GM21723 (cell line): ENCODE data around the gene NCK2.

Experiments used
- ATAC-seq: cut with Tn5 transposase; IDR thresholded peaks from one replicate; pipeline ENCODE4 v1.9.1; 2021; ENCODE audit warnings: mild to moderate bottlenecking, moderate library complexity; ENCODE audit not compliant: unreplicated experiment

NCK2 gene

DNA sequence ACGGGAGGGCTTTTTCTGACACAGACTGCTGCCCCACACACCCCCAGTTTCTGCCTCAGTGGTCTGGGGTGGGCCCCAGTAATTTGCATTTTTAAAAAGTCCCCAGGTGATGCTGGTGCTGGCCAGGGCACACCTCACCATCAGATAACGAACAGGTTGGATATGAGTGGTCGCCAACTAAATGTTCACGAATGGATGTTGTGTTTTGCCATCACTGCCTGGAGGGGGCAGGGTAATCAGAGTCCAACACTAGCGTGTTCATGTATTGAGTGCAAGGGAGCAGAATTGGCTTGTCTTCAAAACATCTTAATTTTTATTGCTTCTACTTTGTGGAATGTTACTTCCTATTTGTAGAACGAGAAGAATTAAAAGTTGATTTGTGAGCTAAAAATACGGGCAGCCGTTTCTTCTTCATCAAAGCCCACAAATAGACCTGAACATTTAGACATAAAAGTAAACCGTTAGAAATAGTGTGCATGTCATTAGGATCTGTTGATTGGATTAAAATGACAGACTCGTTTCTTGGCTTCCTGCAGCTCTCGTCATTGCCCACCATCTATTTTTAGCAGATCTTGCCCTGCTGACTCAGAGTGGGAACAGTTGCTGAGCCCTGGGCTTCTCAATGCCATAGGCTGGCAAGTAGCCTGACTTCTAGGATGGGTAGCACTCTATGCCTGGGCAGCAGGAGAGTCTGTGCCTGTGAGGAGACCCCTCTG is 45.2 kb downstream of the NCK2 start:
- ATAC-seq: peak; percentile 54

DNA sequence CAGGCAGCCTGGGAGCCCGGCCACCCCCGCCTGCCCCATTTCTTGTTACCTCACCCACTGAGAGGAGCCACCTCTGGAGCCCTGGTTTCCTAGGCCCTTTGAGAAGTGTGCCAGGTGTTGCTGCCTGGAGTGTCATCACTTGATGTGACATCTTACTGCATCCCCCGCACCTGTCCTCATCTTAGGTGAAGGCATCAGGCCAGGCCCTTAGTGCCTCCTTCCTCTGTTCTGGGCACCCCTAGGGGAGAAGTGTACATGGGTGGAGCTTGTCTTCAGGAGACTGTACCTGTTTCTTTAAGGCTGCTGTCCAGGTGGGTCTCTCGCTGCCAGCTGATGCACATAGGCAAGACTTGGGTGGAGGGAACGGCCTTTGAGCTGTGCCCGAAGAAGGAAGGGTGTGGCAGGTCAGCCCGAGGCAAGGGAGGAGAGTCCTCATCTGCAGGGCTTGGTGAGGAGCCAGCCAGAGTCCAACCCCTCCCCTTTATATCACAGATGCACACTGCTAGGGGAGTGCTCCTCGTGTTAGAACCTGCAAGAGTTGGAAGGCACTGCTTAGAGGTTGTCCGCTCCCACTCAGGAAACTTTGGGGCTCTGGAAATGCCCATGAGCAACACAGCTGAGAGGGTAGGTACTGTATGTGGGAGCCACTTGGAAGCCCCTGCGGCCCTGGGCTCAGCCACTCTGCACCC is 45.9 kb downstream of the NCK2 start:
- peak; percentile 14 for ATAC-seq

GRCh38 chr2:105791229-105791628 is 46.5 kb downstream of the NCK2 start:
- no peak for ATAC-seq

DNA sequence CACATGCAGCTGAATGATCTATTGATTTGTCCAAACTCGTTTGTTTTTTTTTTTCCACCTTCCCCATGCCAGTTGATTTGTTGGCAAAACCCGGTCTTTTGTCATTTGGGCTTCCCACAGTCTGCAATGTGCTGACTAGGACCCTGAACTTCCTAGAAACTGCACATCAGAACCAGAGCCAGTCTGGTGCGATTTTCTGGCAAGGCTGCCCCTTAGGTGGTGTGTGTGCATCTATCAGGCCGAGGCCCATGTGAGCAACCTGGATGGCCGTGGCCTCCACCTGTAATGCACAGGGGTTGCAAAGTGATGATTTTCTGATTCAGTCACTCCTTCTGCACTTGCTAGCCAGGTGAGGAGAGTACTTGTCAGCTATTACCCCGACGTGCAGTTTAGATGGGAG is 47.8 kb downstream of the NCK2 start:
- ATAC-seq: no peak

DNA sequence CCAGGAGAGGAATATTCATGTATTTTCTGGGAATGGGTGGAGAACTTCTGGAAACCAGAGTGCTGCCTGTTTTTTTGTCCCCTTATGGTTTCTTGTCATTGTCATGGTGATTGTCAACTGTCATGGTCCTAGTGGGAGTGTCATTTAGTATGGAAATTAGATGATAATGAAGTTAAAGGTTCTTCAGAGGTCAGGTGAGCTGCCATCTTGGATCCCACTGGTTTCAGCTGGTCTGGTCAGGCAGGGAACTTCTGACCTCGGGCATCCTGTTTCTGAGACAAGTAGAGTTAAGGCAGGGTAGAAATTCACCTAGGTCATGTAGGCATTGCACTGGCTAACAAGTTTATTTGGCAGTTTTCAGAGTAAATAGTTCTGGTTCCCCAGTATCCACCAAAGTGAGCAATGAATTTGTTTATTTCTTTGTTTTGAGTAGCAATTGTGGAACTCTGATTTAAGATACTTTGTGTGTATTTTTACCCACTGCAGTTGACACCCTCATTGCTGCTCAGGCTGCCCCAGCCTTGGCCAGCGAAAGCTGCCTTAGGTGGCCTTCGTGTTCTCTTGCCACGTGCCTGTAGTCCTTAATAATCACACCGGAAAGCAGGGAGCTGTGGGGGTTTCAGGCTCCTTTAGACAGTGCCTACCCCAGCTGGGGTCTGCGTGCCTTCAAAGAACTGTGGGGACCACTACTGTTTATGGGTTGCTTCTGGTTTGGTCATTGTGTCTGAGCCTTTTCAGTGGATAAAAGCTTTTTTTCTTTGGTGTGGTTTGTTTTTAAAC is 48.7 kb downstream of the NCK2 start:
- ATAC-seq: no peak

- no peak for ATAC-seq
Measured at GRCh38 chr2:105794926-105795574, 50.3 kb downstream of the NCK2 start.

DNA sequence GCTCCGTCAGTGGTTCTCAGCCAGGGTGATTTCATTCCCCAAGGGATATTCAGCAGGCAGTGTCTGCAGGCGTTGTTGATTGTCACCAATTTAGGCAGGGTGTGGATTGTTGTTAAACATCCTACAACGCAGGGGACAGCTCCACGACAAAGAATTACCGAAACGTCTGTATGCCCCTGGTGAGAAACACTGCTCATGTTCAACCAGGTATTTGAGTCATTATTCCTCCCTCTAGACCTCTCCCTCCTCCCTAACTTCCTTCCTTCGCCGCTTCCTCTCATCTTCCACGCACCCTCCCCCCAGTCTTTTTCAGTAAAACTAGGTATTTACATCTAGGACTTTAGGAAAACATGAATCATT is 50.8 kb downstream of the NCK2 start:
- no peak for ATAC-seq

DNA sequence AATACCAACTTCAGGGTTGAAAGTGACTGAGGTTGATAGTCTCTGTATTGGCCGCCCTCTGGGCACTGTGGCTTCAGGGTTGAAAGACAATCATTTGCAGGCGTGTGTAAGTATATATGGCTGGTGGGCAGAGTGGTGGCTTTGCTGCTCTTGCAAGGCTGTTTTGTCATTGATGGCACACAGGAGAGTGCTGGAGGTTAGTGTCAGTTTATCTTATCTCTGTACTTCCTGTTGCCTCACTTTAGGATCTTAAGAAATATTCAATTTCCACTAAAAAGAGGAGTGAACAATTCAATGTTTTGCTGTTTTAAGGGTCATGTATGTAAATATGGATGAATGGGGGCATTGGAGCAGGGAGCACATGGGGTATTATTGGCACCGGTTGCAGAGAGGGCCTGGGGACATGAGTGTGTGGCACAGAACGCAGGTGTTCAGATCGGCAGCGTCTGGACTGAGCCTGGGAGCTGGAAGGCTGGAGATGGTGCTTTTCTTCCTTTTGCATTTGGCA is 51.5 kb downstream of the NCK2 start:
- no peak for ATAC-seq

GRCh38 chr2:105796791-105797190 is 52.1 kb downstream of the NCK2 start:
- ATAC-seq: no peak

DNA sequence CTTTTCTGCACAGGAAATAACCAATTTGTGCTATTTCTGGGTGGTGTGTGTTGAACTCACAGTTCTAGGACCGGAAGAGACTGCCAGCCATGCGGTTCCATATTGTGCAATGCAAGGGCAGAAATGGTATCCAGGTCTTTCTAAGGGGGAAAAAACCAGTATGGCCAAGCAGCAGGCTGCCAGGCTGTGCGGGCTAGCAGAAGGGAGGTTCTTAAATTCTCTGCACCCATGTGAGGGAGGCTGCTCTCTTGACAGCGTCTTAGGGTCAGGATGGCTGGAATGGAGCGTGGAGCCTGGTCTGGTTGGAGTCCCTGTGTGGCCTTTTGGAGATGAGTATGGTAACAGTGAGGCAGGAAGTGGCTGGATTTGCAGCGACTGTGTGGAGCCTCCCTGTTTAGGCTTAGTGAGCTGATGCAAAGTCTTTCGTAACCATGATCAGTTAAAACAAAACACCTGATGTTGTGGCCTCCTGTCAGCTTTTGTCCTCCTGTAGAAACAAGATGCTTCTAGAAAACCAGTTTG is 52.6 kb downstream of the NCK2 start:
- ATAC-seq: peak; percentile 53

DNA sequence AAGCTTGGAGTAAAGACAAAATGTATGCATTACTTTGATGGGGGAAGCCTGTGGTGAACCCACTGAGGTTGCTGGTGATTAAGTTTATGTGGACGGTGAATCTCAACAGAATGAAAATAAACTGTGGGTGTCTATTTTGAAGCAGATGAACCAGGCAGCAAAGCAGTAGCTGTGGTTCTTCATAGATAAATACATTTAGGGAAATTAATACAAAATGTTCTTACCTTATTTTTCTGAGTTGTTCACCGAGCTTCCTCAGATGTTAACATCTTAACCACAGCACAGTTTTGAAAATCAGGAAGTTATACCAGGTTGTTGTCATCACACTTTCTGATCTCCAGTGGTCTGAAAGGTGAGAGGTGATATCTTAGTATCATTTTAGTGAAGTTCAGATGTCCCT is 53.9 kb downstream of the NCK2 start:
- peak; percentile 39 for ATAC-seq

DNA sequence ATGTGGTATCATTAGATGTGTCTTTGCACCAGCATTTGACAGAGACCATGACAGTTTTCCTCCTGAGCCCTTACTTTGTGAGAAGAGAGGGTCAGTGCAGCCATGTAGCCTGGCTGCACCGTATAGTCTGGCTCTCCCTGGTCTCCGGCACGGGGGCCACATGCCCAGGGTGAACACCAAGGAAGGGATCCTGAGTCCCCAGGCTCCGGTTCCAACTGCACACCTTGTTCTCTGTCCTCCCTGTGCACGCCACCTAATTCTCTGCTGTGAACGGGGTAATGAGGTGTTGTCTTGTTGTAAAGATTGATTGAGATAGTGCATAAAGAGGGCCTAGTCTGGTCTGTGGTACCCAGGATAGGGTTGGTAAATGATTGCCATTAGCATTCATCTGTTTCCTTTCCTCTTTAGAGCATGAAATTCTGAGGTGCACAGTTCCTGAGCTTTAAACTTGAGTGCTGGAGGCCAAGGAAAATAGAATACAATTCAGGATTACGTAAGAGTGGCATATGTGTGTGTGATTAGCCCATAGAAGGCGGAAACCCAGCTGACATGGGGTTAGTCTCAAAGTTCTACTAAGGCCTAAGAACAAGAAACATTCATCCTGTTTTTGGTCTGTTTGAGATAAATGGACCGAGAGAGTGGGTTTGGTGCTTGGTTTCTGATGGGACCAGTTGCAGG is 55.5 kb downstream of the NCK2 start:
- ATAC-seq: no peak

DNA sequence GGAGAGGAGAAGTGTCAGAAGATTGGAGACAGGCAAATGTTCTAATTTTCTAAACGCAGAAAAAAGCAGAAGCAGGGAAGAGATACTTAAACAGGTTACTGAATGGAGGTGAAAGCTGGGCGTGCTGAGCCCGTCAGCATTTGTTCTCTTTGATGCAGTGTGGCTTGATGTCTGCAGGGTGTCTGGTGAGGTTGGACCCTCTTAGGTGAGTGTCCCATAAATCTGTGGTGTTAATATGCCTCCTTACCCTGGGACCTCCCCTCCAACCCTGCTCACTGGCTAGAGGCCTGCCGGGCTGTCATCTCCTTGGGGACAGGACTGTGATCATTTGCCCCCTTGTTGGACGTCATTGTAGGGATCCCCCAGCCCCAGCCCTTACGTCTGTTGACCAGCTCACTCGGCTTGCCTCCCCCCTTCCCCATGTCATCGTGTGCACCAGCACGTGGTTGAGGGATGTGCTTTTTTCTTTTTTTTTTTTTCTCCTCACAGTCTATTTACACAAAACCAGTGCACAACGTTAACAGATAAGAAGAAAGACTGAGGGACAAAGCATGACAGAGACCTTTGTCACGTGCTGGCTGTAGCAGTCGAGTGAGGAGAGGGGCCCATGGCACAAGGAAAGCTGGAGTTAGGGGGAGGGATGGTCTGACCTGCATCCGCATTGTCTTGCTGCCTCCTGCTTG is 56.4 kb downstream of the NCK2 start:
- ATAC-seq: no peak

GRCh38 chr2:105801961-105802360 is 57.2 kb downstream of the NCK2 start:
- ATAC-seq: no peak

DNA sequence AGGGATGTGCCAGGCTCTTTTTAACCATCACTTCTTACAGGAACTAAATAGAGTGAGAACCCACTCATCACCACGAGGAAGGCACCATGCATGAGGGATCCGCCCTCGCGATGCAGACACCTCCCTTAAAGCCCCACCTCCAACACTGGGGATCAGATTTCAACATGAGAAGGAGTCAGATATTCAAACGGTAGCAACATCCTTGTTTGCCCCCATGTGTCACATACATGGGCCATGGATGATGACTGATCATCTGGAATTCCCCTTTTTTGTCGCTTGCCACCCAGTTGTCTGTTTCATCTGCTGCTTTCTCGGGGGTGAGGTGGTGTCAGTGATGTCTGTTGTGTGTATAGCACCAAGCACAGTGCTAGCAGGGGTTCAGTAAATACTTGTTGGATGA is 57.9 kb downstream of the NCK2 start:
- peak; percentile 46 for ATAC-seq

DNA sequence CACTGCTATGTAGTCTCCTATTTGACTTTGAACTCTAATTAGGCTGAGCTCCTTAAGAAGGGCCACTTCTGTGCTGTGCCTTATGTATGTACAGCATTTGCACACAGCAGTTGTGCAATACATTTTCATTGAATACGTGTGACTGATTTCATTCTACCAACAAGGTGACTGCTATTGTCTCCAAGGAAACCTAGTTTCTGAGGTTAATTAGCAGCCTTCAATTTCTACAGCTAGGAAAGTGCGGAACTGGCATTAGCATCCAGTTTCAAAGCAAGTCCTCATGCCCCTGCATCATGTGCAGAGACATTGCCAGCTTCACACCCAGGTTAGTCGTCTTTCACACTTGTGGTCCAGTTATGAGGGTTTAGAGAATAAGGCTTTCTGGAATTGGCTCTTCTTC is 58.6 kb downstream of the NCK2 start:
- ATAC-seq: no peak

GRCh38 chr2:105803773-105804172 is 59.1 kb downstream of the NCK2 start:
- no peak for ATAC-seq

GRCh38 chr2:105804266-105804665 is 59.6 kb downstream of the NCK2 start:
- no peak for ATAC-seq

GRCh38 chr2:105806996-105807395 is 62.3 kb downstream of the NCK2 start:
- no peak for ATAC-seq
